ENCODE data around the gene KCNQ1.
A peak's percentile ranks its signal among the peaks of the same experiment; 100 is the strongest.

Gene KCNQ1

DNA sequence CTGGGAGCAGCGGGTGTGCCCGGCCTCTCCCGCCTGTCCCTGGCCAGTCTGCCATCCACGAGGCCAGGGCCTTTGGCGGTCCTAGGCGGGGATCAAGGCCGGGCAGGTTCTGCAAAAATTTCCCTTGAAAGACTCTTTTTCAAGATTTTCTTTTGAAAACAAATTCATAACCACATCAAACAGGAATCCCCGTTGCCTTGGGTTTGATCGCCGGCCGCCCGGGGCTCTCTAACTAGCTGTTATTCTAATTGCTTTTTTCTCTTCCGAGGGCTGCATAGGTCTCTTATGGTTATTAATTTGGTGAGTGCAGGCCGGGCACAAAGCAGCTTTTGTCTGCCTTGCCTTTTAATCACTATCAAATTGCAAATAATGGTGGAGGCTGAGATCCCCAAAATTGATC, 398.7 kb downstream of the KCNQ1 start:
- ATAC-seq (ENCODE audit: low read depth) (no peak), DNase-seq (ENCODE audit: low spot score) (no peak)
- Histone ChIP-seq H3K4me3 (ENCODE audit: severe bottlenecking) (no peak overlapping the region), H3K9me3 (ENCODE audit: severe bottlenecking) (no peaks in the 10 kb centered on the region), H3K4me1 (ENCODE audit: insufficient read depth, poor library complexity, severe bottlenecking) (peaks cover 3% of the 10 kb centered on the region), H3K36me3 (ENCODE audit: low read depth) (no peaks in the 10 kb centered on the region), H3K27ac (ENCODE audit: poor library complexity, severe bottlenecking) (no peak overlapping the region), H3K27me3 (ENCODE audit: insufficient read depth, poor library complexity, severe bottlenecking) (no peaks in the 10 kb centered on the region)
- TF ChIP-seq, protein P1, sequence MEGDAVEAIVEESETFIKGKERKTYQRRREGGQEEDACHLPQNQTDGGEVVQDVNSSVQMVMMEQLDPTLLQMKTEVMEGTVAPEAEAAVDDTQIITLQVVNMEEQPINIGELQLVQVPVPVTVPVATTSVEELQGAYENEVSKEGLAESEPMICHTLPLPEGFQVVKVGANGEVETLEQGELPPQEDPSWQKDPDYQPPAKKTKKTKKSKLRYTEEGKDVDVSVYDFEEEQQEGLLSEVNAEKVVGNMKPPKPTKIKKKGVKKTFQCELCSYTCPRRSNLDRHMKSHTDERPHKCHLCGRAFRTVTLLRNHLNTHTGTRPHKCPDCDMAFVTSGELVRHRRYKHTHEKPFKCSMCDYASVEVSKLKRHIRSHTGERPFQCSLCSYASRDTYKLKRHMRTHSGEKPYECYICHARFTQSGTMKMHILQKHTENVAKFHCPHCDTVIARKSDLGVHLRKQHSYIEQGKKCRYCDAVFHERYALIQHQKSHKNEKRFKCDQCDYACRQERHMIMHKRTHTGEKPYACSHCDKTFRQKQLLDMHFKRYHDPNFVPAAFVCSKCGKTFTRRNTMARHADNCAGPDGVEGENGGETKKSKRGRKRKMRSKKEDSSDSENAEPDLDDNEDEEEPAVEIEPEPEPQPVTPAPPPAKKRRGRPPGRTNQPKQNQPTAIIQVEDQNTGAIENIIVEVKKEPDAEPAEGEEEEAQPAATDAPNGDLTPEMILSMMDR (IDR thresholded peaks at IDR 0.05; ENCODE audit: poor library complexity, severe bottlenecking), result no peak

DNA sequence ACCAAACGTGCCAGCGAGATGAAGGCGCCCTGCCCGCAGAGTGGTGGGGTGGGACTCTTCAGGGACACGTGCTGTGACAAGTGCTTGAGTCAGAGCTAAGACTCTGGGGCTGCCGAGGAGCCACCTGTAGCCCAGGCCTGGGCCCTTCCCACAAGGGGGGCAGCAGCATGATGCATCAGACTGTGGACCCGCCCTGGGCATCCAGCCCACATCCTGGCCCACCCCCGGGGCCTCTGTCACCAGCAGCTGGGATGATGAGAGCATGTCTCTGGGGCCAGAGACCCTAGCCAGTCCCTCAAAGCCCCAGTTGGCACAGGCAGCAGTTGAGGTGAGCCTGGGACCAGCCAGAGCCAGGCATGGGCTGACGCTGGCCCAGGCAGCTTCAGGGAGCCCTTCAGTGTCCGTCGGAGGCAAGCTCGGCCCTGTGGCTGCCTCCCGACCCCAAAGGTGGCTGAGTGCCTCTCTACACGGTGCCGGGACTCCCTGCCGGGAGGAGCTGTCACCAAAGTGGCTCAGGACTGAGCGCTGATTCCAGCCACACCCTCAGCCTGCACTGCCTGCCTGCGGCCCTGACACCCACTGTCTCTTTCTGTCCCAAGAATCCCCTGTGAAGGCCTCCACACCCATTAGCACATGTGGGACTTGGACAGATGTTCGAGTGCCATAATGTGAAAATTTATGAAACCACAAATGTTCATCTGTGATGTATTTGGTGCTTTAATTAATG, 399.5 kb downstream of the KCNQ1 start:
- Histone ChIP-seq H3K4me3 (ENCODE audit: severe bottlenecking) (no peak overlapping the region), H3K27ac (ENCODE audit: poor library complexity, severe bottlenecking) (no peak overlapping the region), H3K36me3 (ENCODE audit: low read depth) (no peaks in the 10 kb centered on the region), H3K9me3 (ENCODE audit: severe bottlenecking) (no peaks in the 10 kb centered on the region), H3K27me3 (ENCODE audit: insufficient read depth, poor library complexity, severe bottlenecking) (no peaks in the 10 kb centered on the region), H3K4me1 (ENCODE audit: insufficient read depth, poor library complexity, severe bottlenecking) (peaks cover 3% of the 10 kb centered on the region)
- TF ChIP-seq, protein P1 (IDR thresholded peaks at IDR 0.05; ENCODE audit: poor library complexity, severe bottlenecking), result no peak
- DNase-seq (ENCODE audit: low spot score), result no peak
- peak; percentile 58 for ATAC-seq (ENCODE audit: low read depth)

DNA sequence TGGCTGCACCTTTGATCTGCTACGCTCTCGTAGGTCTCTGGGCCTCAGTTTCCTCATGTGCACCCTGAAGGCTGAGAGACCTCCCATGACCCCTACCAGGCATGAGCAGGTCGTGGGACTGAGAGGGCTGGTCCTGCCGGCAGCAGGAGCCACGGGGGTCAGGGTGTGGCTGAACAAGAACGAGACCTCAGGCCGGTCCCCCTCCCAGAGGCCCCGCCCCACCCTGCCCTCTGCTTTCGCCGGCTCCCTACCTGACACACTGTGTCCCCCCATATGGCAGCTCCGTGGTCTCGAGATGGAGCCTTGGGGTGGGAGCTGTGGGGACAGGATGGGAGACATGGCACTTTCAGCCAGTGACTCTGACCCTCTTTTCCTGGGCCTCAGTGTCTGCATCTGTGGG, 400.2 kb downstream of the KCNQ1 start:
- no peak overlapping the region for H3K4me3 ChIP-seq (ENCODE audit: severe bottlenecking)
- TF ChIP-seq, protein P1 (IDR thresholded peaks at IDR 0.05; ENCODE audit: poor library complexity, severe bottlenecking), result no peak
- ATAC-seq (ENCODE audit: low read depth) (no peak), DNase-seq (ENCODE audit: low spot score) (no peak)
- H3K36me3 ChIP-seq (ENCODE audit: low read depth), result no peaks in the 10 kb centered on the region
- peaks cover 3% of the 10 kb centered on the region for H3K4me1 ChIP-seq (ENCODE audit: insufficient read depth, poor library complexity, severe bottlenecking)
- no peak overlapping the region for H3K27ac ChIP-seq (ENCODE audit: poor library complexity, severe bottlenecking)
- H3K27me3 ChIP-seq (ENCODE audit: insufficient read depth, poor library complexity, severe bottlenecking), result no peaks in the 10 kb centered on the region
- H3K9me3 ChIP-seq (ENCODE audit: severe bottlenecking), result no peaks in the 10 kb centered on the region

DNA sequence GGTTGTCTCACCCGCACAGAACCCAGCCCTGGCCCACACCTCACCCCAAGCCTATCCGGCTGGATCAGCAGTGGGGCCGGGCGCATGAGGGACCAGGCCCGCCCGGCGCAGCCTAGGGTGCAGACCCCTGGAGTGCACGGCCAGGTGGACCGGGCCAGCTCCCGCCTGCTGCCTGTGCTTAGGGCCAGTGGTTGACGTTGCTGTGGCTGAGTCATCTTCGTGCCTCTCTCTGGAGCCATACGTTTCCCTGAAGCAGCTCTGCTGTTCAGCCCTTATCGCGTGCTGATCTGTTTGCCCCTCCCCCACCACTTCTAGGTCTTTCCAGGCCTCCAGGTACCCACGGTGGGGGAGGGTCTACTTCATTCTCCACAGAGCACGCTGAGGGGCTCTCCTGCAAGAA, 401.2 kb downstream of the KCNQ1 start:
- no peak for ATAC-seq (ENCODE audit: low read depth)

DNA sequence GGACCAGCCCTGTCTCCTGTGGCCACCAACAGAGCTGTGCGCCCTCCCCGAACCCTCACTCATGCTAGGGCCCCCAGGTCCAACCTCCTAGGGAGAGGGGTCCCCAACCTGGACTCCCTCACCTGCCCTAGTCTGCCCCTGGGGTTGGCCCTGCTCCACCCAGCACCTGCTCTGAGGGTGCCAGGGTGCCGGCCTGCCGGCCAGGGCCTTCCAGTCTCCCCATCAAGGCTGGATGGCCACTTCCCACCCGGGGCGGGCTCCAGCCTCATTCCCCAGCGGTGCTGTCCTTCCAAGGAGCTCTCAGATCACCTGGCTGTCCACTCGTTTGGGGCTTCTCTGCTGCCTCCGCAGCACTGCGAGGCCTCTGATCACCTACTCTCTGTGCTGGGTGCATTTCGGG, 401.7 kb downstream of the KCNQ1 start:
- H3K4me1 ChIP-seq (ENCODE audit: insufficient read depth, poor library complexity, severe bottlenecking), result peaks cover 3% of the 10 kb centered on the region
- DNase-seq (ENCODE audit: low spot score) (no peak), ATAC-seq (ENCODE audit: low read depth) (no peak)
- TF ChIP-seq, protein P1 (IDR thresholded peaks at IDR 0.05; ENCODE audit: poor library complexity, severe bottlenecking), result no peak
- no peak overlapping the region for H3K4me3 ChIP-seq (ENCODE audit: severe bottlenecking)
- H3K27me3 ChIP-seq (ENCODE audit: insufficient read depth, poor library complexity, severe bottlenecking), result no peaks in the 10 kb centered on the region
- H3K36me3 ChIP-seq (ENCODE audit: low read depth), result no peaks in the 10 kb centered on the region
- H3K27ac ChIP-seq (ENCODE audit: poor library complexity, severe bottlenecking), result no peak overlapping the region
- H3K9me3 ChIP-seq (ENCODE audit: severe bottlenecking), result no peaks in the 10 kb centered on the region

More for the DNA sequence above, 401.2 kb downstream of the KCNQ1 start:
- Histone ChIP-seq H3K9me3 (ENCODE audit: severe bottlenecking) (no peaks in the 10 kb centered on the region), H3K27me3 (ENCODE audit: insufficient read depth, poor library complexity, severe bottlenecking) (no peaks in the 10 kb centered on the region), H3K36me3 (ENCODE audit: low read depth) (no peaks in the 10 kb centered on the region), H3K4me1 (ENCODE audit: insufficient read depth, poor library complexity, severe bottlenecking) (peaks cover 3% of the 10 kb centered on the region), H3K27ac (ENCODE audit: poor library complexity, severe bottlenecking) (no peak overlapping the region), H3K4me3 (ENCODE audit: severe bottlenecking) (no peak overlapping the region)
- TF ChIP-seq, protein P1 (IDR thresholded peaks at IDR 0.05; ENCODE audit: poor library complexity, severe bottlenecking), result no peak
- DNase-seq (ENCODE audit: low spot score), result no peak
